GM21390 (cell line): ENCODE data around the gene KRTAP3-2.
"Not testable (repeated sequence)": the region's sequence is repeated elsewhere in the genome, so short reads cannot be mapped to it uniquely, and the experiment has no call there.

Experiments
- ATAC-seq: cut with Tn5 transposase; IDR thresholded peaks from one replicate; pipeline ENCODE4 v1.9.1; 2021; ENCODE audit not compliant: unreplicated experiment

Gene KRTAP3-2

GRCh38 chr17:40999563-40999962 lies at the start of gene KRTAP3-2:
TSS of gene KRTAP3-2 (minus strand) at chr17:40999906. CDS start at chr17:40999853, 53 bp downstream.
- not testable (repeated sequence) for ATAC-seq

GRCh38 chr17:41049110-41049509 lies 49.4 kb upstream of the KRTAP3-2 start:
- ATAC-seq = no peak

- ATAC-seq = no peak
Measured at GRCh38 chr17:41048441-41048840, 48.7 kb upstream of the KRTAP3-2 start.

- ATAC-seq = not testable (repeated sequence)
Measured at GRCh38 chr17:41046735-41047465, 47.2 kb upstream of the KRTAP3-2 start, which contains the start of gene KRTAP2-1. TSS of gene KRTAP2-1 (minus strand) at chr17:41047316. CDS start at chr17:41047267, 49 bp downstream.

GRCh38 chr17:41042953-41043352 lies 43.2 kb upstream of the KRTAP3-2 start:
- no peak for ATAC-seq

GRCh38 chr17:41040783-41041571 lies 41.3 kb upstream of the KRTAP3-2 start, which contains the start of gene KRTAP1-1:
TSS of gene KRTAP1-1 (minus strand) at chr17:41041450. CDS start at chr17:41041397, 53 bp downstream.
- ATAC-seq = not testable (repeated sequence)

- no peak for ATAC-seq
Measured at GRCh38 chr17:41037853-41038350, 38.2 kb upstream of the KRTAP3-2 start.

GRCh38 chr17:41034346-41034935 lies 34.7 kb upstream of the KRTAP3-2 start, which contains the start of gene KRTAP1-3:
TSS of gene KRTAP1-3 (minus strand) at chr17:41034874. CDS start at chr17:41034821, 53 bp downstream.
- ATAC-seq = not testable (repeated sequence)

- no peak for ATAC-seq
Measured at GRCh38 chr17:41029633-41030245, 30.0 kb upstream of the KRTAP3-2 start, which contains the start of gene KRTAP1-4. TSS of gene KRTAP1-4 (minus strand) at chr17:41030195. CDS start at chr17:41030078, 117 bp downstream.

GRCh38 chr17:41026715-41027471 lies 27.2 kb upstream of the KRTAP3-2 start, which contains the start of gene KRTAP1-5:
TSS of gene KRTAP1-5 (minus strand) at chr17:41027208. CDS start at chr17:41027155, 53 bp downstream.
- no peak for ATAC-seq

- ATAC-seq = no peak
Measured at GRCh38 chr17:41024697-41025096, 25.0 kb upstream of the KRTAP3-2 start.

GRCh38 chr17:41020336-41020735 lies 20.6 kb upstream of the KRTAP3-2 start:
- no peak for ATAC-seq

- no peak for ATAC-seq
Measured at GRCh38 chr17:41019415-41019814, 19.7 kb upstream of the KRTAP3-2 start.

- no peak for ATAC-seq
Measured at GRCh38 chr17:41018541-41018940, 18.8 kb upstream of the KRTAP3-2 start.

- no peak for ATAC-seq
Measured at GRCh38 chr17:41016578-41017215, 17.0 kb upstream of the KRTAP3-2 start.

- ATAC-seq = no peak
Measured at GRCh38 chr17:41015454-41015853, 15.7 kb upstream of the KRTAP3-2 start.

- ATAC-seq = no peak
Measured at GRCh38 chr17:41013606-41014005, 13.9 kb upstream of the KRTAP3-2 start.

GRCh38 chr17:41013181-41013580 lies 13.5 kb upstream of the KRTAP3-2 start:
- ATAC-seq = no peak
